ENCODE measurements around the gene APC. TPM values are rescaled to one million over a fixed set of nuclear protein-coding genes. Genes with fewer than 3 reads are reported as not detected.

APC gene
- total RNA-seq, 6 experiments from 2014 or later, result 12.4 to 34.5 (median 16.9) TPM

DNA sequence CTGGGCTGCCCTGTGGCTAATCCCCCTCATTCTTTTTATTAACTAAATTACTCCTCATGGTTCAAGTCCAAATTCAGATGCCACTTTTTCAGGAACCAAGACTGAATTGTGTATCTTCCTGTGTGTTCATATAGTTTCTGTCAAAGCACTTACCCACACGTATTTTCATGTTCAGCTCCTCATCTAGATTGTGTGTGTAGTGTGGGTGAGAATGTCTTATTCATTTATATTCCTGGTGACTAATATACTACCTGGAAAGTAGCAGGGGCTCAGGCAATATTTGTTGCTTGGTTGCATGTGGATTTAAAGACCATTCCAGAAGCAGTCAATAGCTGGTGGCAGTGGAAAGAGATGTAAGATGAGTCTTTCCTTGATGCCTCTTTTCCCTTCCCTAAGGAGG lies 74.9 kb downstream of the APC start:
- DNase-seq (no peak), ATAC-seq (no peak)
- Histone ChIP-seq H3K27ac (no peak overlapping the region), H3K4me3 (no peak overlapping the region), H3K27me3 (no peaks in the 10 kb centered on the region), H3K4me1 (no peaks in the 10 kb centered on the region), H3K9me3 (no peaks in the 10 kb centered on the region), H3K36me3 (peaks cover 0 to 7% (median 3%) of the 10 kb centered on the region in 4 donors)
- TF ChIP-seq, protein P1, sequence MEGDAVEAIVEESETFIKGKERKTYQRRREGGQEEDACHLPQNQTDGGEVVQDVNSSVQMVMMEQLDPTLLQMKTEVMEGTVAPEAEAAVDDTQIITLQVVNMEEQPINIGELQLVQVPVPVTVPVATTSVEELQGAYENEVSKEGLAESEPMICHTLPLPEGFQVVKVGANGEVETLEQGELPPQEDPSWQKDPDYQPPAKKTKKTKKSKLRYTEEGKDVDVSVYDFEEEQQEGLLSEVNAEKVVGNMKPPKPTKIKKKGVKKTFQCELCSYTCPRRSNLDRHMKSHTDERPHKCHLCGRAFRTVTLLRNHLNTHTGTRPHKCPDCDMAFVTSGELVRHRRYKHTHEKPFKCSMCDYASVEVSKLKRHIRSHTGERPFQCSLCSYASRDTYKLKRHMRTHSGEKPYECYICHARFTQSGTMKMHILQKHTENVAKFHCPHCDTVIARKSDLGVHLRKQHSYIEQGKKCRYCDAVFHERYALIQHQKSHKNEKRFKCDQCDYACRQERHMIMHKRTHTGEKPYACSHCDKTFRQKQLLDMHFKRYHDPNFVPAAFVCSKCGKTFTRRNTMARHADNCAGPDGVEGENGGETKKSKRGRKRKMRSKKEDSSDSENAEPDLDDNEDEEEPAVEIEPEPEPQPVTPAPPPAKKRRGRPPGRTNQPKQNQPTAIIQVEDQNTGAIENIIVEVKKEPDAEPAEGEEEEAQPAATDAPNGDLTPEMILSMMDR (IDR thresholded peaks at IDR 0.05), result no peak
- no peak for TF ChIP-seq POLR2A (IDR thresholded peaks at IDR 0.05)
- whole genome bisulfite sequencing (ENCODE audit: insufficient coverage, low coverage, low lambda C conversion rate, missing lambda C conversion rate), result 83% methylated on average over 1 of the region's 1 CpG
- intact Hi-C loops (cut with DNase I), result no loop called here

- 87% methylated on average over 1 of the region's 1 CpG for WGBS (ENCODE audit: insufficient coverage, low coverage, low lambda C conversion rate, missing lambda C conversion rate)
- no peak for TF ChIP-seq POLR2A (IDR thresholded peaks at IDR 0.05)
- TF ChIP-seq, protein P1 (IDR thresholded peaks at IDR 0.05), result no peak
- Histone ChIP-seq H3K9me3 (no peaks in the 10 kb centered on the region), H3K4me1 (no peaks in the 10 kb centered on the region), H3K27me3 (no peaks in the 10 kb centered on the region), H3K27ac (no peak overlapping the region), H3K4me3 (no peak overlapping the region), H3K36me3 (peaks cover 0 to 21% (median 3%) of the 10 kb centered on the region in 4 donors)
- DNase-seq (no peak), ATAC-seq (no peak)
- intact Hi-C loops (cut with DNase I), result no loop called here
Measured at GRCh38 chr5:112820246-112820645, 82.6 kb downstream of the APC start.

DNA sequence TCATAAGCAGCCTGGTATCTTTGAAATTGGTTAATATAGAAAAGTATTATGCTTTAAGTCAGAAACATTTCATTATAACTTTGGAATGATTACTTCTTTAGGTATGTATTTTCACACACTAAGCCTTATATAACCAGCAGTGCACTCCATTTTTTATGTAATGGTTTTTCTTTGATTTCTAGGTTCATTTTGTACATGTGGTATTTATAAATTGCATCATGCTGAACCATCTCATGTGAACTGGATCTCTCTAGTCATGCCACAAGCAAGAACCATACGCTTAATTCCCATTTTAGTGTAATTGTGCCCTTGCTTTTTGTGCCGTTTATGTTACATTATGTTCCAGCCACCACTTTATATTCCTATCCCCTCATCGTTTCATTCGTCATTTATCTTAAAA lies 84.8 kb downstream of the APC start:
- Histone ChIP-seq H3K27me3 (no peaks in the 10 kb centered on the region), H3K4me3 (no peak overlapping the region), H3K9me3 (no peaks in the 10 kb centered on the region), H3K27ac (no peak overlapping the region), H3K4me1 (no peaks in the 10 kb centered on the region), H3K36me3 (peaks cover 0 to 21% (median 2%) of the 10 kb centered on the region in 4 donors)
- TF ChIP-seq POLR2A (IDR thresholded peaks at IDR 0.05), result no peak
- TF ChIP-seq, protein P1 (IDR thresholded peaks at IDR 0.05), result no peak
- intact Hi-C loops (cut with DNase I), result no loop called here
- DNase-seq (no peak), ATAC-seq (no peak)
- WGBS (ENCODE audit: insufficient coverage, low coverage, low lambda C conversion rate, missing lambda C conversion rate), result 61% methylated on average over 4 of the region's 4 CpGs

DNA sequence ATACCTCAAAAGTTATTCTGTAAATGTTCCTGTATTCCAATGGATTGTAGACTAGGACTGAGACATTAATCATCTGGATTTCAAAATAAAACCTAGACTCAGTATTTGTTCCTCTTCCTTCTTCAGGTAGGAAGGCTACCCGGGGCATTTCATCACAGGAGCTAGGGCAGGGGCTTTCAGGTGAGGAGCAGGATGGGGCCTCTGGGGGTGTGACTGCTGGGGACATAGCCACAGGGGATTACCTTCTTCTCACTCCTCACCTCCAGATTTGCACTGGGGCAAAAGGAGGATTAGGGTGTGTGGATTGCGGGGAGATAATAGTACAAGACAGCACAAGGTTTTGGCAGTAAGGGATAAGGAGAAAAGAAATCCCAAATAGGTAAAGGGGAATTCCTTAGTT lies 85.5 kb downstream of the APC start:
- peaks cover 0 to 28% (median 3%) of the 10 kb centered on the region in 4 donors for H3K36me3 ChIP-seq
- H3K4me3 ChIP-seq, result no peak overlapping the region
- ATAC-seq (no peak), DNase-seq (no peak)
- H3K4me1 ChIP-seq, result no peaks in the 10 kb centered on the region
- 93% methylated on average over 2 of the region's 2 CpGs for WGBS (ENCODE audit: insufficient coverage, low coverage, low lambda C conversion rate, missing lambda C conversion rate)
- H3K27ac ChIP-seq, result no peak overlapping the region
- H3K9me3 ChIP-seq, result no peaks in the 10 kb centered on the region
- TF ChIP-seq POLR2A (IDR thresholded peaks at IDR 0.05), result no peak
- TF ChIP-seq, protein P1 (IDR thresholded peaks at IDR 0.05), result no peak
- intact Hi-C loops (cut with DNase I), result no loop called here
- H3K27me3 ChIP-seq, result no peaks in the 10 kb centered on the region

GRCh38 chr5:112823656-112824055 lies 86.0 kb downstream of the APC start:
- H3K36me3 ChIP-seq, result peaks cover 0 to 33% (median 3%) of the 10 kb centered on the region in 4 donors
- intact Hi-C loops (cut with DNase I), result no loop called here
- no peak for DNase-seq
- 90% methylated on average over 2 of the region's 2 CpGs for WGBS (ENCODE audit: insufficient coverage, low coverage, low lambda C conversion rate, missing lambda C conversion rate)
- ATAC-seq, result no peak
- no peak overlapping the region for H3K4me3 ChIP-seq
- H3K4me1 ChIP-seq, result no peaks in the 10 kb centered on the region
- H3K27me3 ChIP-seq, result no peaks in the 10 kb centered on the region
- H3K9me3 ChIP-seq, result no peaks in the 10 kb centered on the region
- no peak for TF ChIP-seq POLR2A (IDR thresholded peaks at IDR 0.05)
- TF ChIP-seq, protein P1 (IDR thresholded peaks at IDR 0.05), result no peak
- no peak overlapping the region for H3K27ac ChIP-seq

Data from right lobe of liver (tissue), 6 donors.